Transverse colon (tissue), 4 donors: ENCODE results near the gene MRGPRD.

Experiments
- CTCF ChIP-seq, 5 experiments: fragments of 200-600 bp in 3 of 5; fragments of 450-650 bp in 2 of 5; sonication (generic) in 3 of 5; IDR thresholded peaks; 1 replicate in 2 of 5; 2 replicates in 3 of 5; pipeline ENCODE4 v1.5.1; 2016 to 2017; ENCODE audit warnings: antibody characterized with exemption in 5 of 5, inconsistent platforms in 3 of 5, mild to moderate bottlenecking in 2 of 5, moderate library complexity in 1 of 5
- EP300 ChIP-seq: sonication (generic); formaldehyde crosslinking; IDR thresholded peaks from one replicate; pipeline ENCODE4 v1.6.1; 2017; ENCODE audit warnings: antibody characterized with exemption, low read depth
- POLR2A ChIP-seq: fragments of 450-650 bp; IDR thresholded peaks from one replicate; pipeline ENCODE4 v1.6.1; 2016; ENCODE audit warnings: antibody characterized with exemption, mild to moderate bottlenecking, moderate library complexity
- POLR2AphosphoS5 ChIP-seq, 3 donors: sonication (generic); formaldehyde crosslinking; IDR thresholded peaks; one replicate each; pipeline ENCODE4 v1.6.1; 2016; ENCODE audit warnings: antibody characterized with exemption in 3 of 3

GRCh38 chr11:68946416-68947090, 34.2 kb downstream of the MRGPRD start:
- no peak for TF ChIP-seq CTCF (IDR thresholded peaks at IDR 0.05)
- TF ChIP-seq POLR2AphosphoS5 (IDR thresholded peaks at IDR 0.05), result peak; percentile 28 to 59 (median 41)
- TF ChIP-seq EP300, result no peak
- TF ChIP-seq POLR2A, result no peak
